Mammary epithelial cell (primary cell): Measurements from ENCODE around the gene CPSF7.
"Not testable (repeated sequence)": the region's sequence is repeated elsewhere in the genome, so short reads cannot be mapped to it uniquely, and the experiment has no call there.

Experiments
- CTCF ChIP-seq, 2 donors: IDR thresholded peaks in 1 of 2; conservative IDR thresholded peaks in 1 of 2; 2 replicates each; pipeline ENCODE4 v1.5.1; 2011 to 2012; ENCODE audit warnings: inconsistent platforms in 2 of 2, low read length in 2 of 2, mild to moderate bottlenecking in 2 of 2, control low read depth in 1 of 2, low read depth in 1 of 2; ENCODE audit not compliant: insufficient read depth in 1 of 2; ENCODE audit errors: extremely low read depth in 1 of 2
- EZH2 ChIP-seq: IDR thresholded peaks from 2 replicates; pipeline ENCODE4 v1.6.1; 2012; ENCODE audit warnings: low read length, inconsistent platforms, borderline replicate concordance

DNA sequence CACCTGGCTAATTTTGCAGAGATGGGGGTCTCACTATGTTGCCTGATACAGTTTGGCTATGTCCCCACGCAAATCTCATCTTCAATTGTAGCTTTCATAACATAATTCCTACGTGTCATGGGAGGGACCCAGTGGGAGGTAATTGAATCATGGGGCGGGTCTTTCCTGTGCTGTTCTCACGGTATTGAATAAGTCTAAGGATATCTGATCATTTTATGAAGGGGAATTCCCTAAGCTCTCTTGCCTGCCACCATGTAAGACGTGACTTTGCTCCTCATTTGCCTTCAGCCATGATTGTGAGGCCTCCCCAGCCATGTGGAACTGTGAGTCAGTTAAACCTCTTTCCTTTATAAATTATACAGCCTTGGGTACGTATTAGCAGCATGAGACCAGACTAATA is 37.8 kb upstream of the CPSF7 start:
- not testable (repeated sequence) for TF ChIP-seq CTCF (conservative IDR thresholded peaks at IDR 0.05 in 1 of 2, IDR thresholded peaks at IDR 0.05 in 1 of 2; ENCODE audit: extremely low read depth in 1 of 2, insufficient read depth in 1 of 2, low read depth in 1 of 2, low read length in 2 of 2); EZH2
